WTC11 (cell line): ENCODE data around the gene KLK6.

ENCODE experiments used
- ATF2 ChIP-seq: sonication (generic); formaldehyde crosslinking; IDR thresholded peaks from 2 replicates; pipeline ENCODE4 v1.8.1; 2022; ENCODE audit warnings: low read depth, missing genetic modification reagents, borderline replicate concordance
- CTCF ChIP-seq: fragments of 200-600 bp; IDR thresholded peaks from 2 replicates; pipeline ENCODE4 v1.8.0; 2022; ENCODE audit warnings: antibody characterized with exemption
- FOXK1 ChIP-seq: sonication (generic); formaldehyde crosslinking; IDR thresholded peaks from 2 replicates; pipeline ENCODE4 v1.8.0; 2022; ENCODE audit warnings: mild to moderate bottlenecking, moderate library complexity, missing genetic modification reagents
- MYBL2 ChIP-seq: sonication (generic); formaldehyde crosslinking; IDR thresholded peaks from 2 replicates; pipeline ENCODE4 v1.8.1; 2023; ENCODE audit warnings: mild to moderate bottlenecking, moderate library complexity, missing genetic modification reagents
- NR2C2 ChIP-seq: sonication (generic); formaldehyde crosslinking; IDR thresholded peaks from 2 replicates; pipeline ENCODE4 v1.8.0; 2022; ENCODE audit warnings: mild to moderate bottlenecking, missing genetic modification reagents
- ZMAT4 ChIP-seq: fragments of 250-450 bp; sonication (Bioruptor Pico); IDR thresholded peaks from 2 replicates; pipeline ENCODE4 v1.9.0; 2021; ENCODE audit warnings: mild to moderate bottlenecking
- ZNF232 ChIP-seq: sonication (generic); formaldehyde crosslinking; IDR thresholded peaks from 2 replicates; pipeline ENCODE4 v1.8.0; 2022; ENCODE audit warnings: mild to moderate bottlenecking, missing genetic modification reagents
- TF ChIP-seq, protein P1 (sequence below): sonication (generic); formaldehyde crosslinking; IDR thresholded peaks from 2 replicates; pipeline ENCODE4 v1.8.1; 2022; ENCODE audit warnings: low read depth, mild to moderate bottlenecking, moderate library complexity, missing genetic modification reagents, borderline replicate concordance
- TF ChIP-seq, protein P2 (sequence below): fragments of 250-450 bp; sonication (Bioruptor Pico); IDR thresholded peaks from 2 replicates; pipeline ENCODE4 v2.1.2; 2022; ENCODE audit warnings: mild to moderate bottlenecking, moderate library complexity
- TF ChIP-seq, protein P3 (sequence below): sonication (generic); formaldehyde crosslinking; IDR thresholded peaks from 2 replicates; pipeline ENCODE4 v1.8.1; 2023; ENCODE audit warnings: mild to moderate bottlenecking, missing genetic modification reagents, moderate library complexity

- TF ChIP-seq, protein P1, sequence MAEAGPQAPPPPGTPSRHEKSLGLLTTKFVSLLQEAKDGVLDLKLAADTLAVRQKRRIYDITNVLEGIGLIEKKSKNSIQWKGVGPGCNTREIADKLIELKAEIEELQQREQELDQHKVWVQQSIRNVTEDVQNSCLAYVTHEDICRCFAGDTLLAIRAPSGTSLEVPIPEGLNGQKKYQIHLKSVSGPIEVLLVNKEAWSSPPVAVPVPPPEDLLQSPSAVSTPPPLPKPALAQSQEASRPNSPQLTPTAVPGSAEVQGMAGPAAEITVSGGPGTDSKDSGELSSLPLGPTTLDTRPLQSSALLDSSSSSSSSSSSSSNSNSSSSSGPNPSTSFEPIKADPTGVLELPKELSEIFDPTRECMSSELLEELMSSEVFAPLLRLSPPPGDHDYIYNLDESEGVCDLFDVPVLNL (CRISPR knock-in tag), result no peak
- no peak for TF ChIP-seq CTCF
- no peak for TF ChIP-seq NR2C2 (CRISPR knock-in tag)
- TF ChIP-seq, protein P2, sequence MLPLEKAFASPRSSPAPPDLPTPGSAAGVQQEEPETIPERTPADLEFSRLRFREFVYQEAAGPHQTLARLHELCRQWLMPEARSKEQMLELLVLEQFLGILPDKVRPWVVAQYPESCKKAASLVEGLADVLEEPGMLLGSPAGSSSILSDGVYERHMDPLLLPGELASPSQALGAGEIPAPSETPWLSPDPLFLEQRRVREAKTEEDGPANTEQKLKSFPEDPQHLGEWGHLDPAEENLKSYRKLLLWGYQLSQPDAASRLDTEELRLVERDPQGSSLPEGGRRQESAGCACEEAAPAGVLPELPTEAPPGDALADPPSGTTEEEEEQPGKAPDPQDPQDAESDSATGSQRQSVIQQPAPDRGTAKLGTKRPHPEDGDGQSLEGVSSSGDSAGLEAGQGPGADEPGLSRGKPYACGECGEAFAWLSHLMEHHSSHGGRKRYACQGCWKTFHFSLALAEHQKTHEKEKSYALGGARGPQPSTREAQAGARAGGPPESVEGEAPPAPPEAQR (CRISPR knock-in tag), result no peak
- TF ChIP-seq ZNF232 (CRISPR knock-in tag), result no peak
- no peak for TF ChIP-seq ZMAT4 (CRISPR knock-in tag)
- no peak for TF ChIP-seq FOXK1 (CRISPR knock-in tag)
- TF ChIP-seq, protein P3, sequence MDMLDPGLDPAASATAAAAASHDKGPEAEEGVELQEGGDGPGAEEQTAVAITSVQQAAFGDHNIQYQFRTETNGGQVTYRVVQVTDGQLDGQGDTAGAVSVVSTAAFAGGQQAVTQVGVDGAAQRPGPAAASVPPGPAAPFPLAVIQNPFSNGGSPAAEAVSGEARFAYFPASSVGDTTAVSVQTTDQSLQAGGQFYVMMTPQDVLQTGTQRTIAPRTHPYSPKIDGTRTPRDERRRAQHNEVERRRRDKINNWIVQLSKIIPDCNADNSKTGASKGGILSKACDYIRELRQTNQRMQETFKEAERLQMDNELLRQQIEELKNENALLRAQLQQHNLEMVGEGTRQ (CRISPR knock-in tag), result no peak
- no peak for TF ChIP-seq ATF2 (CRISPR knock-in tag)
- no peak for TF ChIP-seq MYBL2 (CRISPR knock-in tag)
Measured at GRCh38 chr19:50949861-50950260, 19.5 kb downstream of the KLK6 start.
